AG04449 (cell line): ENCODE results near the gene DENND10.

ENCODE experiments used
- CTCF ChIA-PET: fragments of 350-600 bp; formaldehyde crosslinking; extraction: SDS; loops from one replicate; lab custom pipeline; 2021; ENCODE audit warnings: antibody characterized with exemption; lab: Yijun Ruan, JAX
- POLR2A ChIA-PET: fragments of 400-600, 350-600 bp; formaldehyde crosslinking; extraction: SDS; loops from one replicate; lab custom pipeline; 2020; ENCODE audit warnings: antibody characterized with exemption, inconsistent platforms; lab: Yijun Ruan, JAX
- DNase-seq: peaks from one replicate; pipeline ENCODE4 v3.0.0-alpha.2; 2010; ENCODE audit warnings: low read depth, low spot score
- H3K4me3 ChIP-seq: 2 replicates; pipeline ENCODE4 v1.5.1; 2011; ENCODE audit warnings: low read depth, mild to moderate bottlenecking, control low read depth, low read length
- CTCF ChIP-seq: IDR thresholded peaks from one replicate; pipeline ENCODE4 v1.5.1; 2011; ENCODE audit warnings: mild to moderate bottlenecking, moderate library complexity, low read length, control low read depth, inconsistent platforms; ENCODE audit not compliant: insufficient read depth; ENCODE audit errors: missing control alignments

DENND10 gene

GRCh38 chr10:119138346-119139306 is 34.7 kb downstream of the DENND10 start:
- H3K4me3 ChIP-seq, result no peak overlapping the region
- ChIA-PET CTCF (interaction anchor here (0.7 to 3.2 kb wide), 6 partner anchors 11 to 278 kb away, joined by 3 to 18 read pairs (median 3); no protein-coding TSS in a partner anchor), POLR2A (interaction anchor here (0.7 kb wide), 1 partner anchor 61 kb away, joined by 3 read pairs; no protein-coding TSS in a partner anchor)
- TF ChIP-seq CTCF, result no peak
- peak; percentile 21 for DNase-seq

- no peak overlapping the region for H3K4me3 ChIP-seq
- CTCF ChIA-PET, result interaction anchor here (0.7 to 3.2 kb wide), 7 partner anchors 8 to 277 kb away, joined by 3 to 18 read pairs (median 3); no protein-coding TSS in a partner anchor
- peak; percentile 78 for TF ChIP-seq CTCF
- no peak for DNase-seq
- POLR2A ChIA-PET, result no interaction called here
These were observed 35.7 kb downstream of the DENND10 start for GRCh38 chr10:119139464-119140067.

- ChIA-PET CTCF (interaction anchor here (1.3 to 3.2 kb wide), 3 partner anchors 12 to 58 kb away, joined by 3 to 18 read pairs (median 3); no protein-coding TSS in a partner anchor), POLR2A (no interaction called here)
- no peak overlapping the region for H3K4me3 ChIP-seq
- DNase-seq, result no peak
- TF ChIP-seq CTCF, result no peak
These were observed 36.8 kb downstream of the DENND10 start for GRCh38 chr10:119140603-119141245.

GRCh38 chr10:119143657-119144056 is 39.7 kb downstream of the DENND10 start:
- no peak overlapping the region for H3K4me3 ChIP-seq
- DNase-seq, result no peak
- POLR2A ChIA-PET, result no interaction called here
- no peak for TF ChIP-seq CTCF
- CTCF ChIA-PET, result no interaction called here

GRCh38 chr10:119149157-119149556 is 45.2 kb downstream of the DENND10 start:
- TF ChIP-seq CTCF, result no peak
- ChIA-PET POLR2A (no interaction called here), CTCF (interaction anchor here (1.2 kb wide), 1 partner anchor 10 kb away, joined by 3 read pairs; no protein-coding TSS in a partner anchor)
- no peak overlapping the region for H3K4me3 ChIP-seq
- DNase-seq, result no peak
